GM19193 (cell line): ENCODE measurements around the gene GPRIN2.

Experiments used
- POLR2A ChIP-seq: IDR thresholded peaks from 4 replicates; pipeline ENCODE4 v1.6.1; 2011; ENCODE audit not compliant: insufficient read depth, insufficient read length; ENCODE audit errors: extremely low read depth

The GPRIN2 gene

GRCh38 chr10:46518028-46518725 lies 38.3 kb downstream of the GPRIN2 start:
- TF ChIP-seq POLR2A = no peak

- TF ChIP-seq POLR2A = no peak
Observed at GRCh38 chr10:46517541-46517940, 38.9 kb downstream of the GPRIN2 start.

GRCh38 chr10:46516660-46517416 lies 39.6 kb downstream of the GPRIN2 start:
- no peak for TF ChIP-seq POLR2A

- no peak for TF ChIP-seq POLR2A
Observed at GRCh38 chr10:46515793-46516192, 40.7 kb downstream of the GPRIN2 start.

GRCh38 chr10:46515366-46515765 lies 41.1 kb downstream of the GPRIN2 start:
- no peak for TF ChIP-seq POLR2A

GRCh38 chr10:46514899-46515298 lies 41.6 kb downstream of the GPRIN2 start:
- TF ChIP-seq POLR2A = no peak

- TF ChIP-seq POLR2A = no peak
Observed at GRCh38 chr10:46514431-46514861, 42.0 kb downstream of the GPRIN2 start.
